22Rv1 (cell line): ENCODE results near the gene CDCA8.

Experiments used
- ZFX ChIP-seq: fragments of 450-650 bp; IDR thresholded peaks from 2 replicates; pipeline ENCODE4 v1.6.1; 2017; ENCODE audit warnings: antibody characterized with exemption, borderline replicate concordance
- TF ChIP-seq, protein P1 (sequence below): fragments of 450-650 bp; IDR thresholded peaks from 2 replicates; pipeline ENCODE4 v1.5.1; 2017; ENCODE audit warnings: mild to moderate bottlenecking

- TF ChIP-seq, protein P1, sequence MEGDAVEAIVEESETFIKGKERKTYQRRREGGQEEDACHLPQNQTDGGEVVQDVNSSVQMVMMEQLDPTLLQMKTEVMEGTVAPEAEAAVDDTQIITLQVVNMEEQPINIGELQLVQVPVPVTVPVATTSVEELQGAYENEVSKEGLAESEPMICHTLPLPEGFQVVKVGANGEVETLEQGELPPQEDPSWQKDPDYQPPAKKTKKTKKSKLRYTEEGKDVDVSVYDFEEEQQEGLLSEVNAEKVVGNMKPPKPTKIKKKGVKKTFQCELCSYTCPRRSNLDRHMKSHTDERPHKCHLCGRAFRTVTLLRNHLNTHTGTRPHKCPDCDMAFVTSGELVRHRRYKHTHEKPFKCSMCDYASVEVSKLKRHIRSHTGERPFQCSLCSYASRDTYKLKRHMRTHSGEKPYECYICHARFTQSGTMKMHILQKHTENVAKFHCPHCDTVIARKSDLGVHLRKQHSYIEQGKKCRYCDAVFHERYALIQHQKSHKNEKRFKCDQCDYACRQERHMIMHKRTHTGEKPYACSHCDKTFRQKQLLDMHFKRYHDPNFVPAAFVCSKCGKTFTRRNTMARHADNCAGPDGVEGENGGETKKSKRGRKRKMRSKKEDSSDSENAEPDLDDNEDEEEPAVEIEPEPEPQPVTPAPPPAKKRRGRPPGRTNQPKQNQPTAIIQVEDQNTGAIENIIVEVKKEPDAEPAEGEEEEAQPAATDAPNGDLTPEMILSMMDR = no peak
- no peak for TF ChIP-seq ZFX
Observed at GRCh38 chr1:37676281-37677142, 15.8 kb upstream of the CDCA8 start.
